K562 (cell line): ENCODE measurements around the gene GMPR. TPM values are rescaled to one million over a fixed set of nuclear protein-coding genes. Genes with fewer than 3 reads are reported as not detected.

Experiments used
- ARID1B ChIP-seq: fragments of 450-650 bp; IDR thresholded peaks from 2 replicates; pipeline ENCODE4 v1.6.1; 2016; ENCODE audit warnings: antibody characterized with exemption, mild to moderate bottlenecking, inconsistent platforms
- EZH2 ChIP-seq: IDR thresholded peaks from 2 replicates; pipeline ENCODE4 v1.6.1; 2012; ENCODE audit warnings: low read depth, mild to moderate bottlenecking, inconsistent platforms, low read length, borderline replicate concordance
- MAFK ChIP-seq: IDR thresholded peaks from 2 replicates; pipeline ENCODE4 v1.6.1; 2011; ENCODE audit warnings: low read length, improper control_type of control experiment
- MNT ChIP-seq, 2 experiments: fragments of 450-650 bp; conservative IDR thresholded peaks; 2 replicates each; pipeline ENCODE4 v1.6.1; 2017; ENCODE audit warnings: mild to moderate bottlenecking in 2 of 2, moderate library complexity in 2 of 2
- NR2F6 ChIP-seq: fragments of 450-650 bp; formaldehyde crosslinking; IDR thresholded peaks from 2 replicates; pipeline ENCODE4 v1.4.0; 2020; ENCODE audit warnings: mild to moderate bottlenecking
- NRF1 ChIP-seq, 2 experiments: fragments of 450-650 bp; IDR thresholded peaks in 1 of 2; conservative IDR thresholded peaks in 1 of 2; 2 replicates each; pipeline ENCODE4 v1.6.1; 2014; ENCODE audit warnings: mild to moderate bottlenecking in 2 of 2
- STAG1 ChIP-seq: sonication (generic); formaldehyde crosslinking; IDR thresholded peaks from 2 replicates; pipeline ENCODE4 v1.5.0; 2020; ENCODE audit warnings: missing genetic modification reagents, borderline replicate concordance
- TAF9B ChIP-seq: fragments of 450-650 bp; IDR thresholded peaks from 2 replicates; pipeline ENCODE4 v1.6.1; 2018; ENCODE audit warnings: mild to moderate bottlenecking; ENCODE audit not compliant: partially characterized antibody
- TBL1XR1 ChIP-seq, 2 experiments: IDR thresholded peaks; 2 replicates each; pipeline ENCODE4 v1.6.1; 2012; ENCODE audit warnings: improper control_type of control experiment in 2 of 2, low read length in 2 of 2, mild to moderate bottlenecking in 1 of 2
- ZBTB17 ChIP-seq: fragments of 450-650 bp; formaldehyde crosslinking; IDR thresholded peaks from 2 replicates; pipeline ENCODE4 v1.4.0; 2020; ENCODE audit warnings: mild to moderate bottlenecking
- ZNF133 ChIP-seq: fragments of 250-450 bp; sonication (Bioruptor Pico); IDR thresholded peaks from 2 replicates; pipeline ENCODE4 v1.4.0; 2020; ENCODE audit warnings: mild to moderate bottlenecking
- ZNF253 ChIP-seq: fragments of 250-450 bp; sonication (Bioruptor Pico); conservative IDR thresholded peaks from 2 replicates; pipeline ENCODE4 v1.6.1; 2021; ENCODE audit warnings: mild to moderate bottlenecking
- ZNF780A ChIP-seq: fragments of 250-450 bp; sonication (Bioruptor Pico); IDR thresholded peaks from 2 replicates; pipeline ENCODE4 v1.5.0; 2021; ENCODE audit warnings: mild to moderate bottlenecking
- polyA plus RNA-seq, 8 experiments: library from polyadenylated mRNA; depleted of rRNA in 4 of 8; stranded (reverse) in 5 of 8; unstranded in 3 of 8; fragments of >200 nt; fragmentation: Nextera tagmentation in 2 of 8; fragmentation: Illumina TruSeq in 1 of 8; extraction: Ambion mirVana in 2 of 8; extraction: Trizol in 1 of 8; gene quantifications; 2 replicates each; pipeline versions ENCODE4 v1.2.1 to v1.2.3, GENCODE V29; 2011 to 2014; ENCODE audit warnings: inconsistent platforms in 1 of 8, missing spikeins in 1 of 8
- total RNA-seq, 7 experiments: library from RNA; depleted of rRNA in 6 of 7; stranded (reverse); fragments of >200 nt in 6 of 7; fragmentation: Illumina TruSeq in 2 of 7; extraction: Trizol in 2 of 7; gene quantifications; 2 replicates each; pipeline versions ENCODE4 v1.2.1 to v1.2.3, GENCODE V29; 2011 to 2021; ENCODE audit warnings: low replicate concordance in 1 of 7
- TF ChIP-seq, protein P1 (sequence below): IDR thresholded peaks from 2 replicates; pipeline ENCODE4 v1.6.1; 2011; ENCODE audit warnings: borderline replicate concordance, low read depth, mild to moderate bottlenecking, moderate library complexity, low read length; ENCODE audit not compliant: insufficient read depth, poor library complexity, severe bottlenecking
- TF ChIP-seq, protein P2 (sequence below): fragments of 450-650 bp; IDR thresholded peaks from 2 replicates; pipeline ENCODE4 v1.6.1; 2016; ENCODE audit warnings: low read depth

GMPR gene
- total and polyA plus RNA-seq, 9 of the 15 experiments (the other 6 are each of a cell fraction or from before 2014, with no cell fraction given) = 34.6 to 83.7 (median 49.8) TPM

DNA sequence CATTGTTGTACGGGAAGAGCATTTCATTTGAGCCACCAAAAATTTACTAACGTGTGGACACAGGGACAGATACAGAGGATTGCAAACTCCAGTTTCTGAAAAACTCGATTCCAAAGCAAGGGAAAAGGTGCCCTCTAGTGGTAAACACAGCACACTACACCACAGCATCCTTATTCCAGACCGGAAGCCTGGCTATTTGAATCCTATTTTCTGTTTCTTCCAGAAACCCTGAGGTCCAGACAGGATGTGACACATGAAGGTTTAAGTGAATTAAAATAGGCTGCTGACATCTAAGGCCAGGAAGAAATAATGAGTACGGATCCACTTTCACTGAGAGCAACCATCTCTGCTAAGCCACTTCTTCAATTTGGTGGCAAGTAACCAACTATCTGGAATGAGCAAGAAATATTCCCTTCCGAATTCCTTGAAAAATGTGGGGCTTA, 31.8 kb upstream of the GMPR start (continued):
- TF ChIP-seq, protein P1, sequence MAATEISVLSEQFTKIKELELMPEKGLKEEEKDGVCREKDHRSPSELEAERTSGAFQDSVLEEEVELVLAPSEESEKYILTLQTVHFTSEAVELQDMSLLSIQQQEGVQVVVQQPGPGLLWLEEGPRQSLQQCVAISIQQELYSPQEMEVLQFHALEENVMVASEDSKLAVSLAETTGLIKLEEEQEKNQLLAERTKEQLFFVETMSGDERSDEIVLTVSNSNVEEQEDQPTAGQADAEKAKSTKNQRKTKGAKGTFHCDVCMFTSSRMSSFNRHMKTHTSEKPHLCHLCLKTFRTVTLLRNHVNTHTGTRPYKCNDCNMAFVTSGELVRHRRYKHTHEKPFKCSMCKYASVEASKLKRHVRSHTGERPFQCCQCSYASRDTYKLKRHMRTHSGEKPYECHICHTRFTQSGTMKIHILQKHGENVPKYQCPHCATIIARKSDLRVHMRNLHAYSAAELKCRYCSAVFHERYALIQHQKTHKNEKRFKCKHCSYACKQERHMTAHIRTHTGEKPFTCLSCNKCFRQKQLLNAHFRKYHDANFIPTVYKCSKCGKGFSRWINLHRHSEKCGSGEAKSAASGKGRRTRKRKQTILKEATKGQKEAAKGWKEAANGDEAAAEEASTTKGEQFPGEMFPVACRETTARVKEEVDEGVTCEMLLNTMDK = no peak
- peak; percentile 67; the same call in 1 of the 2 replicates for TF ChIP-seq ZBTB17 (CRISPR knock-in tag)
- TF ChIP-seq EZH2 = no peak
- TF ChIP-seq MAFK = 0 out of 2 replicates have a peak, but pooled peaks have one; percentile 15
- TF ChIP-seq NR2F6 (CRISPR knock-in tag) = no peak
- TF ChIP-seq ZNF780A = no peak
- TF ChIP-seq ARID1B = peak; percentile 6; the same call in 1 of the 2 replicates
- TF ChIP-seq NRF1 (conservative IDR thresholded peaks at IDR 0.05 in 1 of 2, IDR thresholded peaks at IDR 0.05 in 1 of 2) = no peak
- TF ChIP-seq ZNF133 (CRISPR knock-in tag) = no peak
- no peak for TF ChIP-seq ZNF253 (CRISPR knock-in tag)
- TF ChIP-seq, protein P2, sequence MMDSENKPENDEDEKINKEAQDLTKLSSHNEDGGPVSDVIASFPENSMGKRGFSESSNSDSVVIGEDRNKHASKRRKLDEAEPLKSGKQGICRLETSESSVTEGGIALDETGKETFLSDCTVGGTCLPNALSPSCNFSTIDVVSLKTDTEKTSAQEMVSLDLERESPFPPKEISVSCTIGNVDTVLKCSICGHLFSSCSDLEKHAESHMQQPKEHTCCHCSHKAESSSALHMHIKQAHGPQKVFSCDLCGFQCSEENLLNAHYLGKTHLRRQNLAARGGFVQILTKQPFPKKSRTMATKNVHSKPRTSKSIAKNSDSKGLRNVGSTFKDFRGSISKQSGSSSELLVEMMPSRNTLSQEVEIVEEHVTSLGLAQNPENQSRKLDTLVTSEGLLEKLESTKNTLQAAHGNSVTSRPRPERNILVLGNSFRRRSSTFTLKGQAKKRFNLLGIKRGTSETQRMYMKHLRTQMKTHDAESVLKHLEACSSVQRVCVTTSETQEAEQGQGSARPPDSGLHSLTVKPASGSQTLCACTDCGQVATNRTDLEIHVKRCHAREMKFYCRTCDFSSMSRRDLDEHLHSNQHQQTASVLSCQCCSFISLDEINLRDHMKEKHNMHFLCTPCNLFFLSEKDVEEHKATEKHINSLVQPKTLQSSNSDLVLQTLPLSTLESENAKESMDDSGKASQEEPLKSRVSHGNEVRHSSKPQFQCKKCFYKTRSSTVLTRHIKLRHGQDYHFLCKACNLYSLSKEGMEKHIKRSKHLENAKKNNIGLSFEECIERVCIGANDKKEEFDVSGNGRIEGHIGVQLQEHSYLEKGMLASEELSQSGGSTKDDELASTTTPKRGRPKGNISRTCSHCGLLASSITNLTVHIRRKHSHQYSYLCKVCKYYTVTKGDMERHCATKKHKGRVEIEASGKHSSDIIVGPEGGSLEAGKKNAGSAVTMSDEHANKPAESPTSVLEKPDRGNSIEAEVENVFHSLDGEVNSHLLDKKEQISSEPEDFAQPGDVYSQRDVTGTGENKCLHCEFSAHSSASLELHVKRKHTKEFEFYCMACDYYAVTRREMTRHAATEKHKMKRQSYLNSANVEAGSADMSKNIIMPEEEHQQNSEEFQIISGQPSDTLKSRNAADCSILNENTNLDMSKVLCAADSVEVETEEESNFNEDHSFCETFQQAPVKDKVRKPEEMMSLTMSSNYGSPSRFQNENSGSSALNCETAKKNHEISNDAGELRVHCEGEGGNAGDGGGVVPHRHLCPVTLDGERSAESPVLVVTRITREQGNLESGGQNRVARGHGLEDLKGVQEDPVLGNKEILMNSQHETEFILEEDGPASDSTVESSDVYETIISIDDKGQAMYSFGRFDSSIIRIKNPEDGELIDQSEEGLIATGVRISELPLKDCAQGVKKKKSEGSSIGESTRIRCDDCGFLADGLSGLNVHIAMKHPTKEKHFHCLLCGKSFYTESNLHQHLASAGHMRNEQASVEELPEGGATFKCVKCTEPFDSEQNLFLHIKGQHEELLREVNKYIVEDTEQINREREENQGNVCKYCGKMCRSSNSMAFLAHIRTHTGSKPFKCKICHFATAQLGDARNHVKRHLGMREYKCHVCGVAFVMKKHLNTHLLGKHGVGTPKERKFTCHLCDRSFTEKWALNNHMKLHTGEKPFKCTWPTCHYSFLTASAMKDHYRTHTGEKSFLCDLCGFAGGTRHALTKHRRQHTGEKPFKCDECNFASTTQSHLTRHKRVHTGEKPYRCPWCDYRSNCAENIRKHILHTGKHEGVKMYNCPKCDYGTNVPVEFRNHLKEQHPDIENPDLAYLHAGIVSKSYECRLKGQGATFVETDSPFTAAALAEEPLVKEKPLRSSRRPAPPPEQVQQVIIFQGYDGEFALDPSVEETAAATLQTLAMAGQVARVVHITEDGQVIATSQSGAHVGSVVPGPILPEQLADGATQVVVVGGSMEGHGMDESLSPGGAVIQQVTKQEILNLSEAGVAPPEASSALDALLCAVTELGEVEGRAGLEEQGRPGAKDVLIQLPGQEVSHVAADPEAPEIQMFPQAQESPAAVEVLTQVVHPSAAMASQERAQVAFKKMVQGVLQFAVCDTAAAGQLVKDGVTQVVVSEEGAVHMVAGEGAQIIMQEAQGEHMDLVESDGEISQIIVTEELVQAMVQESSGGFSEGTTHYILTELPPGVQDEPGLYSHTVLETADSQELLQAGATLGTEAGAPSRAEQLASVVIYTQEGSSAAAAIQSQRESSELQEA = no peak
- no peak for TF ChIP-seq TAF9B
- TF ChIP-seq MNT (conservative IDR thresholded peaks at IDR 0.05) = no peak
- peak; percentile 94 for TF ChIP-seq STAG1 (CRISPR knock-in tag)
- TF ChIP-seq TBL1XR1 (IDR thresholded peaks at IDR 0.05; ENCODE audit: low read length in 2 of 2) = peak in 1 of 2 experiments; percentile 36; a peak in 1 of 4 replicates
